C4-2B (cell line): ENCODE data around the gene FAM83B.

Source experiments
- H3K27ac ChIP-seq: fragments of 450-650 bp; 2 replicates; pipeline ENCODE4 v1.5.1; 2017
- CTCF ChIP-seq: fragments of 450-650 bp; conservative IDR thresholded peaks from 2 replicates; pipeline ENCODE4 v1.5.1; 2017; ENCODE audit warnings: mild to moderate bottlenecking
- ZFX ChIP-seq: fragments of 450-650 bp; IDR thresholded peaks from 2 replicates; pipeline ENCODE4 v1.6.1; 2017

The FAM83B gene

GRCh38 chr6:54899986-54900385 lies 53.4 kb downstream of the FAM83B start:
- no peak overlapping the region for H3K27ac ChIP-seq
- TF ChIP-seq CTCF (no peak), ZFX (no peak)

GRCh38 chr6:54900666-54901065 lies 54.1 kb downstream of the FAM83B start:
- no peak for TF ChIP-seq CTCF
- no peak for TF ChIP-seq ZFX
- H3K27ac ChIP-seq = no peak overlapping the region

- no peak overlapping the region for H3K27ac ChIP-seq
- TF ChIP-seq ZFX (no peak), CTCF (no peak)
These were observed 57.3 kb downstream of the FAM83B start for GRCh38 chr6:54903884-54904283.

GRCh38 chr6:54907355-54907754 lies 60.8 kb downstream of the FAM83B start:
- H3K27ac ChIP-seq = no peak overlapping the region
- TF ChIP-seq CTCF = no peak
- no peak for TF ChIP-seq ZFX

GRCh38 chr6:54909184-54909583 lies 62.6 kb downstream of the FAM83B start:
- no peak for TF ChIP-seq CTCF
- no peak for TF ChIP-seq ZFX

GRCh38 chr6:54910431-54910884 lies 63.9 kb downstream of the FAM83B start:
- TF ChIP-seq CTCF (no peak), ZFX (no peak)
- H3K27ac ChIP-seq = no peak overlapping the region

More at GRCh38 chr6:54909184-54909583, 62.6 kb downstream of the FAM83B start:
- no peak overlapping the region for H3K27ac ChIP-seq

GRCh38 chr6:54910921-54911320 lies 64.3 kb downstream of the FAM83B start:
- H3K27ac ChIP-seq = no peak overlapping the region
- TF ChIP-seq ZFX (no peak), CTCF (no peak)
